A549 (cell line): Measurements from ENCODE around the gene AUTS2. TPM values are rescaled to one million over a fixed set of nuclear protein-coding genes. Genes with fewer than 3 reads are reported as not detected.

ENCODE experiments used
- ATAC-seq, 2 experiments: fragments of 200-7000 bp in 1 of 2; fragments of >200 bp in 1 of 2; cut with Nextera tagmentation in 1 of 2; cut with Tn5 transposase in 1 of 2; 3 replicates each; pipeline versions ENCODE4 v1.8.0 to v1.9.1; 2018 to 2020; ENCODE audit warnings: mild to moderate bottlenecking in 1 of 2, moderate library complexity in 1 of 2
- CTCF ChIA-PET: fragments of 300-600 bp; sonication (Branson Sonifier 250); formaldehyde crosslinking; extraction: SDS; loops from one replicate; lab custom pipeline; 2021; ENCODE audit warnings: antibody characterized with exemption, inconsistent platforms; lab: Yijun Ruan, JAX
- POLR2A ChIA-PET: fragments of 350-600 bp; formaldehyde crosslinking; extraction: SDS; loops from one replicate; lab custom pipeline; 2021; ENCODE audit warnings: antibody characterized with exemption, inconsistent platforms; lab: Yijun Ruan, JAX
- DNase-seq, 2 experiments: peaks; one replicate each; pipeline versions ENCODE4 v3.0.0 to v3.0.0-alpha.2; 2011 to 2016; ENCODE audit warnings: low read depth in 1 of 2, low spot score in 1 of 2
- FAIRE-seq: peaks from 2 replicates; lab custom pipeline; 2011; peaks lifted over from hg19 to GRCh38; lab: Jason Lieb, UNC
- H3K27ac ChIP-seq, 2 experiments: fragments of >200 bp; sonication (Bioruptor Twin); formaldehyde crosslinking; 3 replicates each; pipeline ENCODE4 v1.5.1; 2016 to 2017
- H3K4me1 ChIP-seq: fragments of >200 bp; sonication (Bioruptor Twin); formaldehyde crosslinking; 3 replicates; pipeline ENCODE4 v1.6.1; 2016
- H3K4me2 ChIP-seq: fragments of >200 bp; sonication (Bioruptor Twin); formaldehyde crosslinking; 3 replicates; pipeline ENCODE4 v1.6.1; 2016
- H3K4me3 ChIP-seq: fragments of >200 bp; sonication (Bioruptor Twin); formaldehyde crosslinking; 3 replicates; pipeline ENCODE4 v1.5.1; 2016
- H3K9me3 ChIP-seq: fragments of >200 bp; sonication (Bioruptor Twin); formaldehyde crosslinking; 3 replicates; pipeline ENCODE4 v1.6.1; 2016
- CBX2 ChIP-seq: fragments of 200-600 bp; sonication (generic); IDR thresholded peaks from 2 replicates; pipeline ENCODE4 v1.6.1; 2016; ENCODE audit warnings: low read depth, mild to moderate bottlenecking, borderline replicate concordance
- CHD4 ChIP-seq: fragments of 200-600 bp; sonication (generic); IDR thresholded peaks from 2 replicates; pipeline ENCODE4 v1.6.1; 2016; ENCODE audit warnings: antibody characterized with exemption, mild to moderate bottlenecking, borderline replicate concordance
- EP300 ChIP-seq, 2 experiments: fragments of >200 bp; sonication (Bioruptor Twin); formaldehyde crosslinking; IDR thresholded peaks; 2 replicates in 1 of 2; 3 replicates in 1 of 2; pipeline ENCODE4 v1.6.1; 2016 to 2017
- HDAC2 ChIP-seq: fragments of 200-600 bp; sonication (generic); IDR thresholded peaks from 2 replicates; pipeline ENCODE4 v1.6.1; 2016
- JUN ChIP-seq, 2 experiments: fragments of >200 bp; sonication (Bioruptor Twin); formaldehyde crosslinking; IDR thresholded peaks; 2 replicates in 1 of 2; 3 replicates in 1 of 2; pipeline ENCODE4 v1.6.1; 2016 to 2017
- KDM5A ChIP-seq: fragments of 200-600 bp; sonication (generic); IDR thresholded peaks from 2 replicates; pipeline ENCODE4 v1.6.1; 2016; ENCODE audit warnings: antibody characterized with exemption, mild to moderate bottlenecking
- MAZ ChIP-seq: fragments of 150-350 bp; IDR thresholded peaks from 2 replicates; pipeline ENCODE4 v1.6.1; 2014; ENCODE audit warnings: antibody characterized with exemption, low read depth, low read length, borderline replicate concordance
- NPAS2 ChIP-seq: fragments of 250-450 bp; sonication (Bioruptor Pico); IDR thresholded peaks from 2 replicates; pipeline ENCODE4 v1.8.0; 2022; ENCODE audit warnings: mild to moderate bottlenecking, moderate library complexity, borderline replicate concordance
- POLR2AphosphoS2 ChIP-seq: conservative IDR thresholded peaks from 2 replicates; pipeline ENCODE4 v1.6.1; 2012; ENCODE audit warnings: low read length, improper control_type of control experiment, inconsistent platforms
- SREBF2 ChIP-seq: fragments of 450-650 bp; IDR thresholded peaks from 2 replicates; pipeline ENCODE4 v1.6.1; 2014; ENCODE audit warnings: mild to moderate bottlenecking, moderate library complexity
- ZNF302 ChIP-seq: fragments of 250-450 bp; sonication (Bioruptor Pico); IDR thresholded peaks from 2 replicates; pipeline ENCODE4 v1.9.0; 2021; ENCODE audit warnings: inconsistent platforms, mild to moderate bottlenecking, moderate library complexity
- ZSCAN20 ChIP-seq: fragments of 250-450 bp; sonication (Bioruptor Pico); IDR thresholded peaks from 2 replicates; pipeline ENCODE4 v1.8.0; 2022; ENCODE audit warnings: mild to moderate bottlenecking, moderate library complexity
- WGBS: methylation state at CpG from one replicate; pipeline ENCODE4 v1.1.6; 2017; ENCODE audit errors: missing lambda C conversion rate; 5-methylcytosine and 5-hydroxymethylcytosine counted together
- polyA plus RNA-seq, 4 experiments: library from polyadenylated mRNA; depleted of rRNA in 3 of 4; stranded (reverse); fragments of >200 nt; fragmentation: RNase III in 1 of 4; extraction: RNeasy Plus Mini Kit Qiagen cat#74134 plus additional on column Dnase treatment in 1 of 4; gene quantifications; 2 replicates in 3 of 4; 3 replicates in 1 of 4; pipeline ENCODE4 v1.2.3, GENCODE V29; 2011 to 2017
- TF ChIP-seq, protein P1 (sequence below): fragments of 250-450 bp; sonication (Bioruptor Pico); IDR thresholded peaks from 2 replicates; pipeline ENCODE4 v1.5.0; 2021; ENCODE audit warnings: mild to moderate bottlenecking, moderate library complexity, borderline replicate concordance
- TF ChIP-seq, protein P2 (sequence below): fragments of 250-450 bp; sonication (Bioruptor Pico); IDR thresholded peaks from 2 replicates; pipeline ENCODE4 v1.5.0; 2020; ENCODE audit warnings: low read depth, mild to moderate bottlenecking, moderate library complexity
- TF ChIP-seq, protein P3 (sequence below): IDR thresholded peaks from 2 replicates; pipeline ENCODE4 v1.6.1; 2012
- TF ChIP-seq, protein P4 (sequence below): fragments of 200-600 bp; sonication (generic); IDR thresholded peaks from 2 replicates; pipeline ENCODE4 v1.6.1; 2016; ENCODE audit warnings: antibody characterized with exemption, mild to moderate bottlenecking, moderate library complexity

AUTS2 gene
- polyA plus RNA-seq, 2 of the 4 experiments (the other 2 are of a cell fraction), result 1.6 to 3.6 TPM

DNA sequence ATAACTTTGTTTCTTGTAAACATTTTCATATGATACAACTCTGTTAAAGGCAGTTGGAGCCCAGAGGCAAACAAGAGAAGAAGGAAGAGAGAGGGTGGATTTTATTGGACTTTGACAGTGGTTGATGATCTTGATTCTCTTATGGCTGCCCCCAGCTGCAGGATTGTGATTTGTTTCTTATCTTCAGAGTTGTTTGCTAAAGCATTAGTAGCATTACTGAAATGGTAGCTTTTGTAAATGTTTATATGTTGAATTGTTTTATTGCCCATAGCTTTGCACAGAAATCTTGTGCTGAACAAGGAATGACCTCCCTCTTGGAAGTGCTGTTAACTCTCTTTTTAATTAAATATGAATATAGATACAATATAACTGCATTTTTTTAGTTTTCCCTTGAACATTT is 309.4 kb downstream of the AUTS2 start:
- peaks cover 5% of the 10 kb centered on the region; the same call in 2 of the 3 replicates for H3K4me1 ChIP-seq
- FAIRE-seq (no peak), DNase-seq (no peak), ATAC-seq (no peak)
- no peak overlapping the region for H3K27ac ChIP-seq
- no peak for TF ChIP-seq CBX2
- TF ChIP-seq JUN (IDR thresholded peaks at IDR 0.05), result no peak
- TF ChIP-seq EP300 (IDR thresholded peaks at IDR 0.05), result no peak
- TF ChIP-seq, protein P1, sequence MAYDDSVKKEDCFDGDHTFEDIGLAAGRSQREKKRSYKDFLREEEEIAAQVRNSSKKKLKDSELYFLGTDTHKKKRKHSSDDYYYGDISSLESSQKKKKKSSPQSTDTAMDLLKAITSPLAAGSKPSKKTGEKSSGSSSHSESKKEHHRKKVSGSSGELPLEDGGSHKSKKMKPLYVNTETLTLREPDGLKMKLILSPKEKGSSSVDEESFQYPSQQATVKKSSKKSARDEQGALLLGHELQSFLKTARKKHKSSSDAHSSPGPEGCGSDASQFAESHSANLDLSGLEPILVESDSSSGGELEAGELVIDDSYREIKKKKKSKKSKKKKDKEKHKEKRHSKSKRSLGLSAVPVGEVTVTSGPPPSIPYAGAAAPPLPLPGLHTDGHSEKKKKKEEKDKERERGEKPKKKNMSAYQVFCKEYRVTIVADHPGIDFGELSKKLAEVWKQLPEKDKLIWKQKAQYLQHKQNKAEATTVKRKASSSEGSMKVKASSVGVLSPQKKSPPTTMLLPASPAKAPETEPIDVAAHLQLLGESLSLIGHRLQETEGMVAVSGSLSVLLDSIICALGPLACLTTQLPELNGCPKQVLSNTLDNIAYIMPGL (CRISPR knock-in tag), result no peak
- no peak for TF ChIP-seq ZNF302 (CRISPR knock-in tag)
- TF ChIP-seq, protein P2, sequence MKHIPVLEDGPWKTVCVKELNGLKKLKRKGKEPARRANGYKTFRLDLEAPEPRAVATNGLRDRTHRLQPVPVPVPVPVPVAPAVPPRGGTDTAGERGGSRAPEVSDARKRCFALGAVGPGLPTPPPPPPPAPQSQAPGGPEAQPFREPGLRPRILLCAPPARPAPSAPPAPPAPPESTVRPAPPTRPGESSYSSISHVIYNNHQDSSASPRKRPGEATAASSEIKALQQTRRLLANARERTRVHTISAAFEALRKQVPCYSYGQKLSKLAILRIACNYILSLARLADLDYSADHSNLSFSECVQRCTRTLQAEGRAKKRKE, result no peak
- TF ChIP-seq CHD4, result no peak
- TF ChIP-seq, protein P3, sequence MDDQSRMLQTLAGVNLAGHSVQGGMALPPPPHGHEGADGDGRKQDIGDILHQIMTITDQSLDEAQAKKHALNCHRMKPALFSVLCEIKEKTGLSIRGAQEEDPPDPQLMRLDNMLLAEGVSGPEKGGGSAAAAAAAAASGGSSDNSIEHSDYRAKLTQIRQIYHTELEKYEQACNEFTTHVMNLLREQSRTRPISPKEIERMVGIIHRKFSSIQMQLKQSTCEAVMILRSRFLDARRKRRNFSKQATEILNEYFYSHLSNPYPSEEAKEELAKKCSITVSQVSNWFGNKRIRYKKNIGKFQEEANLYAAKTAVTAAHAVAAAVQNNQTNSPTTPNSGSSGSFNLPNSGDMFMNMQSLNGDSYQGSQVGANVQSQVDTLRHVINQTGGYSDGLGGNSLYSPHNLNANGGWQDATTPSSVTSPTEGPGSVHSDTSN, result no peak
- no peak for TF ChIP-seq HDAC2
- TF ChIP-seq, protein P4, sequence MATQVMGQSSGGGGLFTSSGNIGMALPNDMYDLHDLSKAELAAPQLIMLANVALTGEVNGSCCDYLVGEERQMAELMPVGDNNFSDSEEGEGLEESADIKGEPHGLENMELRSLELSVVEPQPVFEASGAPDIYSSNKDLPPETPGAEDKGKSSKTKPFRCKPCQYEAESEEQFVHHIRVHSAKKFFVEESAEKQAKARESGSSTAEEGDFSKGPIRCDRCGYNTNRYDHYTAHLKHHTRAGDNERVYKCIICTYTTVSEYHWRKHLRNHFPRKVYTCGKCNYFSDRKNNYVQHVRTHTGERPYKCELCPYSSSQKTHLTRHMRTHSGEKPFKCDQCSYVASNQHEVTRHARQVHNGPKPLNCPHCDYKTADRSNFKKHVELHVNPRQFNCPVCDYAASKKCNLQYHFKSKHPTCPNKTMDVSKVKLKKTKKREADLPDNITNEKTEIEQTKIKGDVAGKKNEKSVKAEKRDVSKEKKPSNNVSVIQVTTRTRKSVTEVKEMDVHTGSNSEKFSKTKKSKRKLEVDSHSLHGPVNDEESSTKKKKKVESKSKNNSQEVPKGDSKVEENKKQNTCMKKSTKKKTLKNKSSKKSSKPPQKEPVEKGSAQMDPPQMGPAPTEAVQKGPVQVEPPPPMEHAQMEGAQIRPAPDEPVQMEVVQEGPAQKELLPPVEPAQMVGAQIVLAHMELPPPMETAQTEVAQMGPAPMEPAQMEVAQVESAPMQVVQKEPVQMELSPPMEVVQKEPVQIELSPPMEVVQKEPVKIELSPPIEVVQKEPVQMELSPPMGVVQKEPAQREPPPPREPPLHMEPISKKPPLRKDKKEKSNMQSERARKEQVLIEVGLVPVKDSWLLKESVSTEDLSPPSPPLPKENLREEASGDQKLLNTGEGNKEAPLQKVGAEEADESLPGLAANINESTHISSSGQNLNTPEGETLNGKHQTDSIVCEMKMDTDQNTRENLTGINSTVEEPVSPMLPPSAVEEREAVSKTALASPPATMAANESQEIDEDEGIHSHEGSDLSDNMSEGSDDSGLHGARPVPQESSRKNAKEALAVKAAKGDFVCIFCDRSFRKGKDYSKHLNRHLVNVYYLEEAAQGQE, result no peak
- no peak overlapping the region for H3K4me2 ChIP-seq
- POLR2A ChIA-PET, result no interaction called here
- CTCF ChIA-PET, result no interaction called here
- H3K4me3 ChIP-seq, result no peak overlapping the region
- H3K9me3 ChIP-seq, result no peaks in the 10 kb centered on the region

DNA sequence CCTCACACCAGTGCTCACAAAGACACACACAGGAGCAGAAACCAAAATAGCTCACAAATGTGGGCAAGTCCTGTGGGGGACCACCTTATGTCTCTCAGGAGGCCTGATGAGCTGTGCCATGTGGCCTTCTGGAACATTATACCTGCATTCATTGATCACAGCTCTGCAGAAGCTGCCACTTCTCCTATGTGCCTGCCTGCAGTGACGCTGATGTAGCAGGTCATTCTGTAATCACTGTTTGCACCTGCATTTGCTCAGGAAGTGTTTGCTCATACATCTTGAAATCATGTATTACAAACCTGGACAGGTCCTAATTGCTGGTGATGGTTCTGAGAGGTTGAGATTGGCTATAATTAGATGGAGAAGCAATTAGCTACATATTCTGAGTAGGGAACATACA is 310.2 kb downstream of the AUTS2 start:
- no peak overlapping the region for H3K4me3 ChIP-seq
- POLR2A ChIA-PET, result no interaction called here
- H3K27ac ChIP-seq, result no peak overlapping the region
- DNase-seq (no peak), ATAC-seq (no peak), FAIRE-seq (no peak)
- no peak overlapping the region for H3K4me2 ChIP-seq
- no peaks in the 10 kb centered on the region for H3K9me3 ChIP-seq
- peaks cover 11% of the 10 kb centered on the region; the same call in 2 of the 3 replicates for H3K4me1 ChIP-seq
- CTCF ChIA-PET, result interaction anchor here (0.6 kb wide), 1 partner anchor 21 kb away, joined by 3 read pairs; no protein-coding TSS in a partner anchor
- TF ChIP-seq ZSCAN20 (CRISPR knock-in tag), result no peak
- no peak for TF ChIP-seq ZNF302 (CRISPR knock-in tag)
- TF ChIP-seq, protein P2, result no peak
- TF ChIP-seq SREBF2, result no peak
- no peak for TF ChIP-seq POLR2AphosphoS2
- no peak for TF ChIP-seq KDM5A
- TF ChIP-seq NPAS2 (CRISPR knock-in tag), result no peak
- no peak for TF ChIP-seq MAZ
- 22% methylated on average over 1 of the region's 1 CpG for WGBS
